ENCODE results near the gene DYRK1B.

The DYRK1B gene

DNA sequence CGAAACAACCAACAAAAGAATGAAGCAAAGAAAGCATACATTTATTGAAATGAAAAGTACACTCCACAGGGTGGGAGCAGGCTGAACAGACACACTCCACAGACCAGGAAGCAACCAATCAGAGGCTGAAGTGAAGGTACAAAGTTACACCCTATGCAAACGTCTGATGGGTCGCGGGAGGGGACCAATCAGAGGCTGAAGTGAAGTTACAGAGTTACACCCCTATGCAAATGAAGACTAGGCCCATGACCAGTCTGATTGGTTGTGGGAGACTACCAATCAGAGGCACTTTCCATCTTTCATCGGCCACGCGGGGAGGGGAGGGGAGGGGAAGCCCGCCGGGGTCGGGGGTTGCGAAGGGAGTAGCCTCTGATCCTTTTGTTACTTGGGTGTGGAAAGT lies 24.6 kb upstream of the DYRK1B start:
- FAIRE-seq (no peak), DNase-seq (ENCODE audit: insufficient read length, low spot score) (no peak)
- TF ChIP-seq SPI1 (IDR thresholded peaks at IDR 0.05; ENCODE audit: low read depth, low read length), result no peak
- TF ChIP-seq POLR2A (IDR thresholded peaks at IDR 0.05; ENCODE audit: low read depth, low read length), result no peak
- TF ChIP-seq POLR2AphosphoS5 (IDR thresholded peaks at IDR 0.05; ENCODE audit: low read depth, low read length), result no peak
- no peak for TF ChIP-seq PAX5 (IDR thresholded peaks at IDR 0.05; ENCODE audit: insufficient read depth, low read length, severe bottlenecking)
- no peak for TF ChIP-seq TAF1 (IDR thresholded peaks at IDR 0.05; ENCODE audit: low read depth, low read length)
- no peak for TF ChIP-seq POU2F2 (IDR thresholded peaks at IDR 0.05; ENCODE audit: low read depth, low read length)

DNA sequence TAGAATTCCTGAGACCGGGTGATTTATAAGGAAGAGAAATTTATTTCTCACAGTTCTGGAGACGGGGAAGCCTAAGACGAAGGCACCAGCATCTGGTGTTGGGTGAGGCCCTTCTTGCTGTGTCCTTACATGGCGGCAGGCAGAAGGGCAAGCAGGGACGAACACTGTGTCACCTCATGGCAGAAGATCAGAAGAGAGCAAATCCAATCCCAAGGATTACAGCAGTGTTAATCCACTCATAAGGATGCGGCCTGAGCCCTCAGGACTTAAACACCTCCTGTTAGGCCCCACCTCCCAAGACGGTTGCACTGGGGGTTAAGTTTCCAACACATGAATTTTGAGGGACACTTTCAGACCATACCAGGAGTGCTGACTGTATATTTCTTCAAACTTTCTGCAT lies 18.9 kb upstream of the DYRK1B start:
- FAIRE-seq (no peak), DNase-seq (ENCODE audit: insufficient read length, low spot score) (no peak)
- TF ChIP-seq PAX5 (IDR thresholded peaks at IDR 0.05; ENCODE audit: insufficient read depth, low read length, severe bottlenecking) (no peak), SPI1 (IDR thresholded peaks at IDR 0.05; ENCODE audit: low read depth, low read length) (no peak), POU2F2 (IDR thresholded peaks at IDR 0.05; ENCODE audit: low read depth, low read length) (no peak), TAF1 (IDR thresholded peaks at IDR 0.05; ENCODE audit: low read depth, low read length) (no peak), POLR2AphosphoS5 (IDR thresholded peaks at IDR 0.05; ENCODE audit: low read depth, low read length) (no peak), POLR2A (IDR thresholded peaks at IDR 0.05; ENCODE audit: low read depth, low read length) (no peak)

- TF ChIP-seq POLR2AphosphoS5 (IDR thresholded peaks at IDR 0.05; ENCODE audit: low read depth, low read length) (no peak), POU2F2 (IDR thresholded peaks at IDR 0.05; ENCODE audit: low read depth, low read length) (no peak), SPI1 (IDR thresholded peaks at IDR 0.05; ENCODE audit: low read depth, low read length) (no peak), TAF1 (IDR thresholded peaks at IDR 0.05; ENCODE audit: low read depth, low read length) (no peak), POLR2A (IDR thresholded peaks at IDR 0.05; ENCODE audit: low read depth, low read length) (no peak), PAX5 (IDR thresholded peaks at IDR 0.05; ENCODE audit: insufficient read depth, low read length, severe bottlenecking) (no peak)
- DNase-seq (ENCODE audit: insufficient read length, low spot score), result no peak
- FAIRE-seq, result no peak
Observed at GRCh38 chr19:39850892-39851291, 16.9 kb upstream of the DYRK1B start.

DNA sequence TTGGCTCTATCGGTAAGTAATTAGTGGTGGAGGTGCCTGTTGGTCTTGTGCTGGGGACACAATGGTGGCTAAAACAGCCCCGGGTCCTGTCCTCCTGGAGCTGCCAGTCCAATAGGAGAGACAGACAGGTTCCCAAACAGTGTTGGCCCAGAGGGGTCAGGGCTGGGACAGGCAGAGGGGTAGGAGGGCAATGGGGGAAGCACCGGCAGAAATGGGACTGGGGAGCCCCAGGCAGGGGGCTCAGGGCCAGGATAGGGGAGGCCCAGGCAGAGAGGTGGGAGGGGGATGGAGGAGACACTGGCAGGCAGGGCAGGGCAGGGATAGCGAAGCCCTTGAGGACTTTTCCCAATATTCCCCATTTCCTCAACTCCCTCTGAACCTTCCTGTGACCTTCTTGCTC lies 14.4 kb upstream of the DYRK1B start:
- TF ChIP-seq SPI1 (IDR thresholded peaks at IDR 0.05; ENCODE audit: low read depth, low read length), result no peak
- no peak for TF ChIP-seq POLR2A (IDR thresholded peaks at IDR 0.05; ENCODE audit: low read depth, low read length)
- no peak for TF ChIP-seq POLR2AphosphoS5 (IDR thresholded peaks at IDR 0.05; ENCODE audit: low read depth, low read length)
- TF ChIP-seq PAX5 (IDR thresholded peaks at IDR 0.05; ENCODE audit: insufficient read depth, low read length, severe bottlenecking), result no peak
- no peak for TF ChIP-seq POU2F2 (IDR thresholded peaks at IDR 0.05; ENCODE audit: low read depth, low read length)
- no peak for TF ChIP-seq TAF1 (IDR thresholded peaks at IDR 0.05; ENCODE audit: low read depth, low read length)
- DNase-seq (ENCODE audit: insufficient read length, low spot score), result no peak
- no peak for FAIRE-seq

DNA sequence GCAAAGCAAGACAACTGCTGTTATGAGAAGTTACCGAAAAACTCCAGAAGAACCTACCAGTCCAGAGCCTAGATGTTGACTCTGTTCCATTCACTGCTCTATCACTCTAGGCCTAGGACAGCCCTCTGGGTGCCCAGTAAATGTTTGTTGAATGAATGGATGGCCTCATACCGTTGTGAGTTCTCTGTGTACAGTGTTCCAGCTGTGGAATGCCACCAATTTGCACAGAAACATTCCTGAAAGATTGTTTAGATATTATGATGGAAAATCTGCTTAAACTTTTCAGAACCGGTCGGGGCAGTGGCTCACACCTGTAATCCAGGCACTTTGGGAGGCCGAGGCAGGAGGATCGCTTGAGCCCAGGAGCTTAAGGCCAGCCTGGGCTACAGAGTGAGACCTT lies 13.6 kb upstream of the DYRK1B start:
- DNase-seq (ENCODE audit: insufficient read length, low spot score) (no peak), FAIRE-seq (no peak)
- TF ChIP-seq POLR2AphosphoS5 (IDR thresholded peaks at IDR 0.05; ENCODE audit: low read depth, low read length) (no peak), SPI1 (IDR thresholded peaks at IDR 0.05; ENCODE audit: low read depth, low read length) (no peak), PAX5 (IDR thresholded peaks at IDR 0.05; ENCODE audit: insufficient read depth, low read length, severe bottlenecking) (no peak), TAF1 (IDR thresholded peaks at IDR 0.05; ENCODE audit: low read depth, low read length) (no peak), POLR2A (IDR thresholded peaks at IDR 0.05; ENCODE audit: low read depth, low read length) (no peak), POU2F2 (IDR thresholded peaks at IDR 0.05; ENCODE audit: low read depth, low read length) (no peak)

DNA sequence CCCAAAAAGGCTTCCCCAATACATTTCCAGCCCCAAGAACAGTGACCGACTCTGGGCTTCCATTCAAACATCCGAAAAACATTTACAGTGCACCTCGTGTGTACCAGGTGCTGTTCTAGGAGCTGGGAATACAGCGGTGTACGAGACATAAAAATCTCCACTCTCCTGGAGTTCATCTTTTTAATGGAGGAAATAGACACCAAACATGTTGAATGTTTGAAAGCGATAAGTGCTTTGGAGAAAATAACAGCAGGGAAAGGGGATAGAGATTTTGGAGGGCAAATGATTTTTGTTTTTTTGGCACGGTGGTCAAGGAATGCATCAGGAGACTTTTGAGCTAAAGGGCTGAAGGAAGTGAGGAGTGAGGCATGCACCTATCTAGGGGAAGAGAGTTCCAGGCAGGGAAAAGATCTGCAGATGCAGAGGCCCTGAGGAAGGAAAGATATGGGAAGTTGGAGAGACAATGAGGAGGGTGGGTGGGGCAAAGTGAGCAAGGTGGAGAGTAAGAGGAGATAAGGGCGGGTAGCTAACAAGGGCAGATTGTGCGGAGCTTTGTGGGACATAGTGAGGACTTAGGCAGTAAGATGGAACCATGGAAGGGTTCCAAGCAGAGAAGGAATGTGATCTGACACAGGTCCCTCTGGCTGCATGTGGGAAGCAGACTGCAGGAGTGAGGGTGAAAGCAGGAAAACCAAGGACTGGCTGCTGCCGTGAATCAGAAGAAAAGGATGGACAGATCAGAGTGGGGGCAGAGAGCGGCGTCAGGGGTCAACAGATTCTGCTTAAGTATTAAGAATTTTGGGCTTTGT lies 12.9 kb upstream of the DYRK1B start:
- no peak for DNase-seq (ENCODE audit: insufficient read length, low spot score)
- TF ChIP-seq POLR2AphosphoS5 (IDR thresholded peaks at IDR 0.05; ENCODE audit: low read depth, low read length) (no peak), TAF1 (IDR thresholded peaks at IDR 0.05; ENCODE audit: low read depth, low read length) (no peak), SPI1 (IDR thresholded peaks at IDR 0.05; ENCODE audit: low read depth, low read length) (no peak), PAX5 (IDR thresholded peaks at IDR 0.05; ENCODE audit: insufficient read depth, low read length, severe bottlenecking) (no peak), POLR2A (IDR thresholded peaks at IDR 0.05; ENCODE audit: low read depth, low read length) (no peak), POU2F2 (IDR thresholded peaks at IDR 0.05; ENCODE audit: low read depth, low read length) (no peak)
- FAIRE-seq, result peak; percentile 69

DNA sequence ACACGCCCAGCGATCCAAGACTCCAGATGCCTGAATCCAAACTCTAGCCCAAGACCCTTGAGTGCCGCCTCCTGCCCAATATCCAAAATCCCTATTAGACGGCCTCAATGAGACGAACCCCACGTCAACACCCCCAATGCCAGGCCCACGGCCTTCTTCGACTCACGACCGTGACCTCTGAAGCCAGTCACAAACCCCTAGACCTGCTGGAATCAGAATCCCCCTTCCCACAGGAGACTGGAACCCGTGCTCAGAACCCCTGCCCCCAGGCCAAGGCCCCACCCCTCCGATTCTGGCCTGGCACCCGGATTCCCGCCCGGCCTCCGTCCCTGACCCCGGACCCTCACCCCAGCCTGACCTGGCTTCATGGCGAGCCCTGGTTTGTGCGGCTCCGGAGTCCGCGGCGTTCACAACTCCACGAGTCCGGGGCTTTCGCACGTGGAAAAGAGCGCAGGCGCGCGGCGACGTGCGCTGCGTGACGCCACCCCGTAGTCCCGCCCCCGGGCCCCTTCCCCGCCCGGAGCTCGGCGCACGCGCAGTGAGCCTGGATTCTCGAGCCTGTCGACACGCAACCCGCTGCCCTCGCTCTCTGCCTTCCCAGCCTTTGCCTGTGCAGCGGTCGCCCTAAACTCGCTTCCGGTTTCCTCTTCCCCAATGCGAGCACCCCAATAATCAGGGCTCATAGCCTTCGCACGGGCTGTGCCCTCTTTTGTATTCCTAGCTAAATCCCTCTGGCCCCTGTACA lies 12.1 kb upstream of the DYRK1B start, which contains the start of gene FBL:
Gene FBL, minus strand, starts transcription at position 447 of the 745 bp plus-strand sequence. Its CDS starts 79 bp downstream, at position 368.
- no peak for TF ChIP-seq PAX5 (IDR thresholded peaks at IDR 0.05; ENCODE audit: insufficient read depth, low read length, severe bottlenecking)
- peak; percentile 86 for TF ChIP-seq POLR2AphosphoS5 (IDR thresholded peaks at IDR 0.05; ENCODE audit: low read depth, low read length)
- TF ChIP-seq POLR2A (IDR thresholded peaks at IDR 0.05; ENCODE audit: low read depth, low read length), result peak; percentile 84
- TF ChIP-seq SPI1 (IDR thresholded peaks at IDR 0.05; ENCODE audit: low read depth, low read length), result peak; percentile 47
- TF ChIP-seq POU2F2 (IDR thresholded peaks at IDR 0.05; ENCODE audit: low read depth, low read length), result no peak
- TF ChIP-seq TAF1 (IDR thresholded peaks at IDR 0.05; ENCODE audit: low read depth, low read length), result peak; percentile 76
- DNase-seq (ENCODE audit: insufficient read length, low spot score) (peak; percentile 94), FAIRE-seq (peak; percentile 100)

- FAIRE-seq (no peak), DNase-seq (ENCODE audit: insufficient read length, low spot score) (no peak)
Observed at GRCh38 chr19:39845584-39845932, 11.6 kb upstream of the DYRK1B start.

DNA sequence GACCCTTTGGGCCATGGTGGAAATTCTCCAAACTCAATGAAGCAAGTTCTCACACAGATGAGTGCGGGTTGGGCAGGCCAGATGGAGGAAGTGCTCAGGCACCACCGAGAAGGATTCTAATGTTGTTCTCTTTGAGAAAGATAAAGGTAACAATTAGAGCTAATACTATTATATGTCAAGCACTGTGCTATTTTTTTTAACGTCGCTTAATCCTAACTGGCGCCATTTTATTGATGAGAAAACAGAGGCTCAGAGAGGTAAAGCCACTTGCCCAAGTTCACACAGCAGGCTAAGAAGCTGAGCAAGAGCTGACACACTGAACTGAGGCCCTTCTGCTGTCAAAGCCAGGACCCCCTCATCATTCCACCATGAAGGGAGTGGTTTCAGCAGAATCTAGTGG lies 11.2 kb upstream of the DYRK1B start:
- DNase-seq (ENCODE audit: insufficient read length, low spot score), result no peak
- TF ChIP-seq SPI1 (IDR thresholded peaks at IDR 0.05; ENCODE audit: low read depth, low read length) (peak; percentile 28; the same call in 1 of the 2 replicates), POU2F2 (IDR thresholded peaks at IDR 0.05; ENCODE audit: low read depth, low read length) (no peak)
- no peak for FAIRE-seq

More at GRCh38 chr19:39845584-39845932, 11.6 kb upstream of the DYRK1B start:
- no peak for TF ChIP-seq PAX5 (IDR thresholded peaks at IDR 0.05; ENCODE audit: insufficient read depth, low read length, severe bottlenecking)
- TF ChIP-seq POU2F2 (IDR thresholded peaks at IDR 0.05; ENCODE audit: low read depth, low read length), result no peak
- no peak for TF ChIP-seq POLR2A (IDR thresholded peaks at IDR 0.05; ENCODE audit: low read depth, low read length)
- TF ChIP-seq POLR2AphosphoS5 (IDR thresholded peaks at IDR 0.05; ENCODE audit: low read depth, low read length), result no peak
- TF ChIP-seq TAF1 (IDR thresholded peaks at IDR 0.05; ENCODE audit: low read depth, low read length), result no peak
- no peak for TF ChIP-seq SPI1 (IDR thresholded peaks at IDR 0.05; ENCODE audit: low read depth, low read length)
